Tibial artery (tissue), 4 donors: ENCODE results near the gene CYB5R4.
A peak's percentile ranks its signal among the peaks of the same experiment; 100 is the strongest.

Experiments used
- DNase-seq, 2 donors: peaks; one replicate each; pipeline ENCODE4 v3.0.0-alpha.2; 2019
- H3K27ac ChIP-seq, 2 donors: fragments of 200-600 bp; sonication (generic) in 1 of 2; 1 replicate in 1 of 2; 2 replicates in 1 of 2; pipeline ENCODE4 v1.5.1; 2018 to 2019; ENCODE audit warnings: mild to moderate bottlenecking in 1 of 2
- H3K27me3 ChIP-seq, 2 donors: fragments of 200-600 bp; sonication (generic) in 1 of 2; one replicate each; pipeline versions ENCODE4 v1.5.1 to v1.6.0; 2016 to 2019
- H3K36me3 ChIP-seq, 3 donors: fragments of 200-600 bp; sonication (generic) in 2 of 3; one replicate each; pipeline ENCODE4 v1.5.1; 2016 to 2019; ENCODE audit warnings: mild to moderate bottlenecking in 2 of 3
- H3K4me1 ChIP-seq, 4 donors: fragments of 200-600 bp; sonication (generic) in 2 of 4; 1 replicate in 3 of 4; 2 replicates in 1 of 4; pipeline ENCODE4 v1.5.1; 2016 to 2019
- H3K4me3 ChIP-seq, 2 donors: fragments of 200-600 bp; sonication (generic) in 1 of 2; 1 replicate in 1 of 2; 2 replicates in 1 of 2; pipeline ENCODE4 v1.5.1; 2018 to 2019; ENCODE audit warnings: mild to moderate bottlenecking in 2 of 2
- H3K9me3 ChIP-seq, 3 donors: fragments of 200-600 bp; sonication (generic) in 1 of 3; one replicate each; pipeline ENCODE4 v1.5.1; 2016 to 2019
- intact Hi-C: fragments of 100-400 bp; cut with DNase I; formaldehyde crosslinking; loops from one replicate; pipeline ENCODE4 v1.15.0; 2023; ENCODE audit warnings: low total_unique reads
- TF ChIP-seq, protein P1 (sequence below), 2 experiments: fragments of 200-600 bp in 1 of 2; fragments of 450-650 bp in 1 of 2; IDR thresholded peaks; one replicate each; pipeline ENCODE4 v1.5.1; 2017 to 2019; ENCODE audit warnings: antibody characterized with exemption in 2 of 2, mild to moderate bottlenecking in 1 of 2, moderate library complexity in 1 of 2

CYB5R4 gene

DNA sequence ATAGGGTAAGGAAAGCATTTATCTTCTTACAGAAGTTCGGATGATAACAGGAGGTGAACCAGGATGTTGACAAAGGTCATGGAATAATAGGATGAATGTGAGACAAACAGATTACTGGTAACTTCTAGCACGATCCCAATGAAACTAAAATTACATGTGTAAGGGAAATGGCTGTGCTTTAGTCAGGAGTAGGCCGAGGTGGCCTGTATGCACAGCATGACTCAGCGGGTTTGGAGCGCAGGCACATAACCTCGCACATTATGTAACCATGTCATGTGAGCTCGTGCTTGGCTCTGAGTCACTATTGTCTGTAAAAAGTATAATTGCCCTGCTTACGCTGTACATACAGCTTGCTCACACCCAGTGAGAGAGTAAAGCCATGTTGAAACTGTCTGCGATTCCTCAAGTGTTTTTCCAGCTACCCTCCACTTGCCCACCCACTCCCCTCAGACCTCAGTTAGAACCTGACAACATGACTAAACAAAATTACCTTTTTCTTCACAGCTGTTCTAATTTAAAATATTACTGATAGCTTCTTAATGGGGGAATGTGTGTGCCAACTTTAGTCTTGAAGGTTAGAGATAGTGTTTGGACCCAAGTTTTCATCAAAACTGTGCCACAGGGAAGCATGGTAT lies 8.2 kb downstream of the CYB5R4 start:
- DNase-seq, result peak; percentile 51 to 69
- H3K36me3 ChIP-seq, result peaks cover 0 to 29% (median 22%) of the 10 kb centered on the region in 3 donors
- H3K4me3 ChIP-seq, result no peak overlapping the region
- H3K9me3 ChIP-seq, result no peaks in the 10 kb centered on the region
- TF ChIP-seq, protein P1, sequence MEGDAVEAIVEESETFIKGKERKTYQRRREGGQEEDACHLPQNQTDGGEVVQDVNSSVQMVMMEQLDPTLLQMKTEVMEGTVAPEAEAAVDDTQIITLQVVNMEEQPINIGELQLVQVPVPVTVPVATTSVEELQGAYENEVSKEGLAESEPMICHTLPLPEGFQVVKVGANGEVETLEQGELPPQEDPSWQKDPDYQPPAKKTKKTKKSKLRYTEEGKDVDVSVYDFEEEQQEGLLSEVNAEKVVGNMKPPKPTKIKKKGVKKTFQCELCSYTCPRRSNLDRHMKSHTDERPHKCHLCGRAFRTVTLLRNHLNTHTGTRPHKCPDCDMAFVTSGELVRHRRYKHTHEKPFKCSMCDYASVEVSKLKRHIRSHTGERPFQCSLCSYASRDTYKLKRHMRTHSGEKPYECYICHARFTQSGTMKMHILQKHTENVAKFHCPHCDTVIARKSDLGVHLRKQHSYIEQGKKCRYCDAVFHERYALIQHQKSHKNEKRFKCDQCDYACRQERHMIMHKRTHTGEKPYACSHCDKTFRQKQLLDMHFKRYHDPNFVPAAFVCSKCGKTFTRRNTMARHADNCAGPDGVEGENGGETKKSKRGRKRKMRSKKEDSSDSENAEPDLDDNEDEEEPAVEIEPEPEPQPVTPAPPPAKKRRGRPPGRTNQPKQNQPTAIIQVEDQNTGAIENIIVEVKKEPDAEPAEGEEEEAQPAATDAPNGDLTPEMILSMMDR (IDR thresholded peaks at IDR 0.05), result no peak
- H3K27me3 ChIP-seq, result no peaks in the 10 kb centered on the region
- no peak overlapping the region for H3K27ac ChIP-seq
- intact Hi-C loops, result no loop called here
- peaks cover 0 to 25% (median 3%) of the 10 kb centered on the region in 4 donors for H3K4me1 ChIP-seq

DNA sequence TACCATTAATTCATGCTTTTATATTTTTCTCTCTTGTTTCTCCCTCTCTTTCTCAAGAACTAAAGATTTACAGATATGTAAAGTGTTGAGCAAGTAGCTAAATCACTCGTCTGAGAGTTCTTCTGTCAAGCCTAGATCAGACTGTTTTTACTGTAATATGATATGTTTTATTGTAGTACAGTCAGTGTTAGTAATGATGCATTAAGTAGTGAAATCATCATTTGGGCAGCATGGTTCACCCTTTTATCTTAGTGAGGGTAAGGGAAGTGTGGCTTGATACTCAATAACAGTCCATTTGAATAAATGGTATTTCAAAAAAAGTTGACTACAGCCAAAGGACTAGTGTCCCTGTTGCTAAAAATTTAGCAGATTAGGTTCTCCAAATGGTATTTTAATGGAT lies 9.2 kb downstream of the CYB5R4 start:
- Histone ChIP-seq H3K4me3 (no peak overlapping the region), H3K36me3 (peaks cover 0 to 29% (median 22%) of the 10 kb centered on the region in 3 donors), H3K9me3 (no peaks in the 10 kb centered on the region), H3K27ac (no peak overlapping the region), H3K27me3 (no peaks in the 10 kb centered on the region), H3K4me1 (peaks cover 0 to 25% (median 3%) of the 10 kb centered on the region in 4 donors)
- intact Hi-C loops, result no loop called here
- TF ChIP-seq, protein P1 (IDR thresholded peaks at IDR 0.05), result no peak
- DNase-seq, result no peak

DNA sequence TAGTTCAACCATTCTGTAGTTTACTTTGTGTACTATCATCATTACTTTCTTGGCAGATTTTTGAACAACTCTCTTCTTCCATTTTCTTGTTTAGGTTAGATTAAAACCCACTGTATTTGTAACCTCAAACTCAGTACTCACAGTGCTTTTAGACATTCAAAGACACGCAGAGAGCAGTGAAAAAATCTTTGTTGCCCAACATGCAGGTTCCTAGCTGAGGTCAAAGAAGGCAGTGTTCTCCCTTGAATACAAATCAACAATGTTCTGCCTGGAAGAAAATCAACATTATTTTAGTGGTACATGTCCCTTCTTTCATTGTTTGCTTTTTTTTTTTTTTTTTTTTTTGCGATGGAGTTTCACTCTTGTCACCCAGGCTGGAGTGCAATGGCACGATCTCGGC lies 11.2 kb downstream of the CYB5R4 start:
- TF ChIP-seq, protein P1 (IDR thresholded peaks at IDR 0.05), result no peak
- intact Hi-C loops, result no loop called here
- Histone ChIP-seq H3K9me3 (no peaks in the 10 kb centered on the region), H3K4me3 (no peak overlapping the region), H3K27ac (no peak overlapping the region), H3K4me1 (peaks cover 0 to 25% (median 3%) of the 10 kb centered on the region in 4 donors), H3K27me3 (no peaks in the 10 kb centered on the region), H3K36me3 (peaks cover 0 to 22% (median 11%) of the 10 kb centered on the region in 3 donors)
- no peak for DNase-seq

DNA sequence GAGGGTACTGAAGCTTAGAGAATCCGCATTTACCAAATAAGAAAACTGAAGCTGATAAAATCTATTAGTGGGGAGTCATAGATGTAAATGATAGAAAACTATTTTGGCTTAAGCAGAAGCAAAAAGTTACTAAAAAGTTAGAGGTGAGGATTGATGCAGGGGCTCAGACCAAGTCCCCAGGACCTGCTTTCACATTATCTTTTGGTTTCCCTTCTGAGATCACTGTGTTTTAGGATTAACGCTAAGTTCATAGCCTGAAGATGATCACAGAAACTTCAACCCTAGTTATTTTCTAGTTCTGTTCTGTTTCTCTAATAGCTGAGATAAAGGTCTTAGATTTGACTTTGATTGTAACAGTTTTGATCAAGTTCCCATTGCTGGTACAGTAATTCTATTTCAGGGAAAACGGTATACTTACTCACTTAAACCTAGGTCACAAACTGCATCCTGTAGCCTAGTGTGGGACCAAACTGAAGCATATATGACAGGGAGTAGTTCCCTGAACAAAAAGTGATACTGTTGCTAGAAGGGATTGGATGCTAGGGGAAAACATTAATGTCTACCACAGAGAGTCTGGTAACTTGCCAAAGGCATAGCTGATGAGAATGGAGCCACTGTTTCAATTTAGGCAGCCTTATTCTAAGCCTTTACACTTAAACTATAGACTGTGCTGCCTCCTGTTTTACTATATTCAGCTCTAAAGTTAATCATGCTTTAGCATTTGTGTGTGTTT lies 13.1 kb downstream of the CYB5R4 start:
- TF ChIP-seq, protein P1 (IDR thresholded peaks at IDR 0.05), result no peak
- Histone ChIP-seq H3K4me1 (peaks cover 0 to 32% (median 3%) of the 10 kb centered on the region in 4 donors), H3K27ac (no peak overlapping the region), H3K9me3 (no peaks in the 10 kb centered on the region), H3K36me3 (peaks cover 0 to 6% (median 2%) of the 10 kb centered on the region in 3 donors), H3K4me3 (no peak overlapping the region), H3K27me3 (no peaks in the 10 kb centered on the region)
- no peak for DNase-seq
- intact Hi-C loops, result no loop called here

DNA sequence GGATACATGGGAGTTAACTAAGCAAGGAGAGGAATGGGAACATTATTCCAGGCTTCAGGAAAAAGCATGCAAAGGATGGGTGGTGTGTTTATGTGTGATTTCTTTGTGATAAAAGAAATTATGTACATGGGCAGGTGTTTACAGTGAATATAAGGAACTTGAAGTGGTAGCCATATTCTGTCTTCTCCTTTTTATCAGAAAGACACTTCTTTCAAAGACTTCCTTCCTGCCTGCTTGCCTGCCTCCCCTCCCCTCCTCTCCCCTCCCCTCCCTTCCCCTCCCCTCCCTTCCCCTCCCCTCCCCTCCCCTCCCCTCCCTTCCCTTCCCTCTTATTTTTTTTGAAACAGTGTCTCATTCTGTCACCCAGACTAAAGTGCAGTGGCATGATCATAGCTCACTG lies 14.4 kb downstream of the CYB5R4 start:
- H3K27ac ChIP-seq, result no peak overlapping the region
- no peak for DNase-seq
- H3K27me3 ChIP-seq, result no peaks in the 10 kb centered on the region
- no peaks in the 10 kb centered on the region for H3K9me3 ChIP-seq
- H3K4me1 ChIP-seq, result peaks cover 0 to 28% (median 1%) of the 10 kb centered on the region in 4 donors
- intact Hi-C loops, result no loop called here
- H3K4me3 ChIP-seq, result no peak overlapping the region
- TF ChIP-seq, protein P1 (IDR thresholded peaks at IDR 0.05), result no peak
- no peaks in the 10 kb centered on the region for H3K36me3 ChIP-seq
